ENCODE measurements around the gene PAK4.

The PAK4 gene

DNA sequence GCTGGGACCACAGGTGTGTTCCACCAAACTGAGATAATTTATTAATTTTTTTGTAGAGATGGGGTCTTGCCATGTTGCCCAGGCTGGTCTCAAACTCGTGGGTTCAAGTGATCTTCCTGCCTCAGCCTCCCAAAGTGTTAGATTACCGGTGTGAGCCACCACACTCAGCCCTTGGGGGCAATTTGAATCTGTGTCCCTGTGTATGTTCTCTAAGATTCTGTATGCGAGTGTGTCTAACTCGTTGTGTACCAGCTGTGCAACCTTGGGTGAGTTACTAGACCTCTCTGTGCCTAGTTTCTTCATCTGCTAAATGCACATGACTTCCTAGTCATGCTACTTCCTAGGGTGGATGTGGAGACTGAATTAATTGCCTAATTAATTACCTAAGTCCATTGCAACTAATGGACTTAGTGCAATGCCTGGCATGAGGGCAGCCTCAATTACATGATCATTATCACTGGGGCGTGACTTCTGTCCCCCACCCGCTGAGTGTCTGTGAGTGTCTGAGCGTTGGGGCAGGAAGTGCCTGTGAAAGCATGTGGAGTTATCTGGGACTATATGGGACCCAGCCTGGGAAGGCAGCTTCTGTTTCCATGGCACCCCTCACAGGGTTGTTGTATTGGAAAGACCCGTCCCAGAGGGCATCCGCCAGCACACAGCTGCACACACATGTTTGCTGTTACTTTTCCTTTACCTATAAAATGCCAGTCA lies 69.4 kb downstream of the PAK4 start:
- TF ChIP-seq, protein P1, sequence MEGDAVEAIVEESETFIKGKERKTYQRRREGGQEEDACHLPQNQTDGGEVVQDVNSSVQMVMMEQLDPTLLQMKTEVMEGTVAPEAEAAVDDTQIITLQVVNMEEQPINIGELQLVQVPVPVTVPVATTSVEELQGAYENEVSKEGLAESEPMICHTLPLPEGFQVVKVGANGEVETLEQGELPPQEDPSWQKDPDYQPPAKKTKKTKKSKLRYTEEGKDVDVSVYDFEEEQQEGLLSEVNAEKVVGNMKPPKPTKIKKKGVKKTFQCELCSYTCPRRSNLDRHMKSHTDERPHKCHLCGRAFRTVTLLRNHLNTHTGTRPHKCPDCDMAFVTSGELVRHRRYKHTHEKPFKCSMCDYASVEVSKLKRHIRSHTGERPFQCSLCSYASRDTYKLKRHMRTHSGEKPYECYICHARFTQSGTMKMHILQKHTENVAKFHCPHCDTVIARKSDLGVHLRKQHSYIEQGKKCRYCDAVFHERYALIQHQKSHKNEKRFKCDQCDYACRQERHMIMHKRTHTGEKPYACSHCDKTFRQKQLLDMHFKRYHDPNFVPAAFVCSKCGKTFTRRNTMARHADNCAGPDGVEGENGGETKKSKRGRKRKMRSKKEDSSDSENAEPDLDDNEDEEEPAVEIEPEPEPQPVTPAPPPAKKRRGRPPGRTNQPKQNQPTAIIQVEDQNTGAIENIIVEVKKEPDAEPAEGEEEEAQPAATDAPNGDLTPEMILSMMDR (IDR thresholded peaks at IDR 0.05; ENCODE audit: insufficient read depth, low read depth, low read length, missing control alignments), result no peak
- no peak overlapping the region for H3K4me3 ChIP-seq (ENCODE audit: low read depth, low read length)
- no peak for DNase-seq (ENCODE audit: low read depth)

DNA sequence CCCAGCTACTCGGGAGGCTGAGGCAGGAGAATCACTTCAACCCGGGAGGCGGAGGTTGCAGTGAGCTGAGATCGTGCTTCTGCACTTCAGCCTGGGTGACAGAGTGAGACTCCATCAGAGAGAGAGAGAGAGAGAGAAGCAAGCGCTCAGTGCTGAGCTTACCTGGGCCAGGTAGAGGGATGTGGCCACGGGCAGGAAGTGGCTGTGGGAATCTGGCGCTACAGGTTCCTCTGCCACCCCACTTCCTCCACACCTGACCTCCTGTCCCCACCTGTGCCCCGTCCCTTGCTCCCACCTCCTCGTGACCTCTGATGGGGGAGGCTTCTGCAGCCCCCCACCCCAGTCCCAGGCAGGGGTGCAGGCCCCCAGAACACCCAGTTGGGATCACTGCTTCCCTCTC lies 70.2 kb downstream of the PAK4 start:
- TF ChIP-seq, protein P1 (IDR thresholded peaks at IDR 0.05; ENCODE audit: insufficient read depth, low read depth, low read length, missing control alignments), result no peak
- no peak overlapping the region for H3K4me3 ChIP-seq (ENCODE audit: low read depth, low read length)
- no peak for DNase-seq (ENCODE audit: low read depth)

DNA sequence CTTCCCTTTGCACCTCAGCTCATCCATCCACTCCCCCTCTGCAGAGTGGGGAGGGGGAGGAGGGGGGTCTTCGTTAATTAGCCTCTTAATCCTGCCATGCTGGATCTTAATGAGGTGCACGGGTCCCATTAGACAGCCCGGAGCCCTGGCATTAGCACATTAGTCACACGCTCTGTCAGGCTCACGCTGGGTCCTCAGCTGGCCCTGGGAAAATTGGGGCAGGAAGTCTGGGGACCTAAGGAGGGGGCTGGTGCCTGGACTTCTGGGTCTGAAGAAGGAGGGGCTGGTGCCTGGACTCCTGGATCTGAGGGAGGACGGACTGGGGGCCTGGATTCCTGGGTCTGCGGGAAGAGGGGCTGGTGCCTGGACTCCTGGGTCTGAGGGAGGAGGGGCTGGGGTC lies 70.7 kb downstream of the PAK4 start:
- no peak overlapping the region for H3K4me3 ChIP-seq (ENCODE audit: low read depth, low read length)
- DNase-seq (ENCODE audit: low read depth), result no peak
- TF ChIP-seq, protein P1 (IDR thresholded peaks at IDR 0.05; ENCODE audit: insufficient read depth, low read depth, low read length, missing control alignments), result no peak

DNA sequence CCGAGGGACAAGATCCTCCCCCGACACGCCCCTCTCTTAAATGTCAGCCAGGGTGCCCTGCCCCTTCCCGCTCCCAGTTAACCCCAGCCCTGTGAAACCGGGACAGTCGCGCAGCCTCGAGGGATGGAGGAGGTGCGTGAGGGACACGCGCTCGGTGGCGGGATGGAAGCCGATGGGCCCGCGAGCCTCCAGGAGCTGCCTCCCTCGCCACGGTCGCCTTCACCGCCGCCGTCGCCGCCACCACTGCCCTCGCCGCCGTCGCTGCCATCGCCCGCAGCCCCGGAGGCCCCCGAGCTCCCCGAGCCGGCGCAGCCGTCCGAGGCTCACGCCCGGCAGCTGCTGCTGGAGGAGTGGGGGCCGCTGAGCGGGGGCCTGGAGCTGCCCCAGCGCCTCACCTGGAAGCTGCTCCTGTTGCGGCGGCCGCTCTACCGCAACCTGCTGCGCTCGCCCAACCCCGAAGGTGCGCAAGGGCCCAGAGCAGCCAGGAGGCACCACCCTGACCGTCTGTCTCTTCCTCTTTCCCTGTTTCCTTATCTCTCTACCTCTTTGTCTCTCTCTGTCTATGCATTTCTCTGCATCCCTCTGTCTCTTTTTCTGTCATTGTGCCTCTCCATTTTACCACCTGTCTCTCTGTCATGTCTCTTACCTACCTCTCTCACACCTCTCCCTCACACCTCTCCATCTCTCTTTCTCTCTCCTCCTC lies 71.4 kb downstream of the PAK4 start, which contains the start of gene NCCRP1:
Gene NCCRP1 (plus strand): TSS at position 105 of the 703 bp plus-strand sequence. CDS start 19 bp downstream, at position 124.
- TF ChIP-seq, protein P1 (IDR thresholded peaks at IDR 0.05; ENCODE audit: insufficient read depth, low read depth, low read length, missing control alignments), result no peak
- no peak within 1 kb of the TSS for H3K4me3 ChIP-seq (ENCODE audit: low read depth, low read length)
- no peak for DNase-seq (ENCODE audit: low read depth)

DNA sequence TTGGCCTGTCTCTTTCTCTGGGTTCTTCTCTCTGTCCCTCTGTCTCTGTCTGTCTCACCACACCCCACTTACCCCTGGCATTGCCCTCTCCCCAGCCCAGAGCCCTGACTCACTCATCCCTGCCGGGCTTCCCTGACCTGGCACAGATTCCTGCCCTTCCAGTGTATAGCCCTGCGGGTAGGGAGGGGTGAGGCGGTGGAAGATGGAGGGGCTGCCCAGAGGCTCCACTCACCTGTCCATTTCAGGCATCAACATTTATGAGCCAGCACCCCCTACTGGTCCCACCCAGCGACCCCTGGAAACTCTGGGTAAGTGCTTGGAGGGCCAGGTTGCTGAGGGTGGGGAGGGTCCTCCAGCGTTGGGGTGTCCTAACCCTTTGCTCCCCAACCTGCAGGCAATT lies 72.2 kb downstream of the PAK4 start:
- H3K4me3 ChIP-seq (ENCODE audit: low read depth, low read length), result no peak overlapping the region
- DNase-seq (ENCODE audit: low read depth), result no peak
- TF ChIP-seq, protein P1 (IDR thresholded peaks at IDR 0.05; ENCODE audit: insufficient read depth, low read depth, low read length, missing control alignments), result no peak

DNA sequence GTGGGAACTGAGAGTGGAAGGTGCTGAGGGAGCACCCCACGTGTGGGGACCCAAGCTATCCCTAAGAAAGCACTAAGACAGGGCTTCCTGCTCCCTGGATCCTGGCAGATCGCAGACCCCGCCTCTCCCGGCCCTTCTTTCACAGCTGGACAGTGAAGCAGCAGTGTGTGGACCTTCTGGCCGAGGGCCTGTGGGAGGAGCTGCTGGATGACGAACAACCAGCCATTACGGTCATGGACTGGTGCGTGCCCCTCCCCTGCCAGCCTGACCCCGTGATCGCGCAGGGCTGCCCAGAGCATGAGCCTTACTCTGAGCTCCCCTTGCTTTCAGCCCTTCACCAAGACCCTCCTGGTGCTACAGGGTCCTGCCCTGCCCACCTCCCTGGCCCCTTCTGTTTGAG lies 73.4 kb downstream of the PAK4 start:
- TF ChIP-seq, protein P1 (IDR thresholded peaks at IDR 0.05; ENCODE audit: insufficient read depth, low read depth, low read length, missing control alignments), result no peak
- no peak for DNase-seq (ENCODE audit: low read depth)
- H3K4me3 ChIP-seq (ENCODE audit: low read depth, low read length), result no peak overlapping the region

Data from GM12865 (cell line).